OCI-LY7 (cell line): ENCODE results near the gene ANKLE1.

Experiments
- EZH2phosphoT487 ChIP-seq: fragments of 200-600 bp; sonication (generic); IDR thresholded peaks from 2 replicates; pipeline ENCODE4 v1.6.1; 2018; ENCODE audit warnings: low read depth, borderline replicate concordance, mild to moderate bottlenecking, mixed run types, antibody characterized with exemption, low read length, moderate library complexity, mixed read lengths
- TF ChIP-seq, protein P1 (sequence below): fragments of 200-600 bp; sonication (generic); conservative IDR thresholded peaks from 2 replicates; pipeline ENCODE4 v1.5.1; 2014; ENCODE audit warnings: mild to moderate bottlenecking, antibody characterized with exemption, low read length, moderate library complexity, mixed read lengths

DNA sequence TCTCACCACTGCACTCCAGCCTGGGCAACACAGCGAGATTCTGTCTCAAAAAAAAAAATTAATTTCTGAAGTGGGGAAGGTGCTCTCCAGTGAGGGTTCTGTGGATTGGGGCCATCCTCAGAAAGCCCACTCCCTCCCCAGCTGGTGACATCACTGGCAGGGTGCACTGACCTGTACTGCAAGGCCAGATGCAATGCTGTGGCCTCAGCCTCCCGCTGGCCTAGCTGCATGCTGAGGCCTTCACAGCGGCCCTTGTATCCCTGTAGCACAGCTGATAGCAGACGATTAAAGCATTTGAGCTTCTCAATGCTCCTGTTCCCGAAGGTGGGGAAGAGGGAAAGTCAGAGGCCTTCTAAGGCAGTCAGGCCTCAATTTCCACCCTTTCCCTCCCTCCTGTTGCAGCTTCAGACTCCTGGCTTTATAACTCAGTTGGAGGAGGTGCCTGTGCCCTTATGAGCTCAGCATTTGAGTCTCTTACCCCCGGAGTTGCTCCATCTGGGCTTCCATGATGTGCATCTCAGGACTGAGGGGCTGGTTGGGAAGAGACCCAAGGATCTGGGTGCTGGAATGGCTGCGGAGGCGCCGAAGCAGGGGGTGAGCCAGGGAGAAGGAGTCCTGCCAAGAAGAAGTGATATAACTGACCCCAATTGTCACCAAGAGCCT, 22.5 kb upstream of the ANKLE1 start:
- TF ChIP-seq, protein P1, sequence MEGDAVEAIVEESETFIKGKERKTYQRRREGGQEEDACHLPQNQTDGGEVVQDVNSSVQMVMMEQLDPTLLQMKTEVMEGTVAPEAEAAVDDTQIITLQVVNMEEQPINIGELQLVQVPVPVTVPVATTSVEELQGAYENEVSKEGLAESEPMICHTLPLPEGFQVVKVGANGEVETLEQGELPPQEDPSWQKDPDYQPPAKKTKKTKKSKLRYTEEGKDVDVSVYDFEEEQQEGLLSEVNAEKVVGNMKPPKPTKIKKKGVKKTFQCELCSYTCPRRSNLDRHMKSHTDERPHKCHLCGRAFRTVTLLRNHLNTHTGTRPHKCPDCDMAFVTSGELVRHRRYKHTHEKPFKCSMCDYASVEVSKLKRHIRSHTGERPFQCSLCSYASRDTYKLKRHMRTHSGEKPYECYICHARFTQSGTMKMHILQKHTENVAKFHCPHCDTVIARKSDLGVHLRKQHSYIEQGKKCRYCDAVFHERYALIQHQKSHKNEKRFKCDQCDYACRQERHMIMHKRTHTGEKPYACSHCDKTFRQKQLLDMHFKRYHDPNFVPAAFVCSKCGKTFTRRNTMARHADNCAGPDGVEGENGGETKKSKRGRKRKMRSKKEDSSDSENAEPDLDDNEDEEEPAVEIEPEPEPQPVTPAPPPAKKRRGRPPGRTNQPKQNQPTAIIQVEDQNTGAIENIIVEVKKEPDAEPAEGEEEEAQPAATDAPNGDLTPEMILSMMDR = no peak
- no peak for TF ChIP-seq EZH2phosphoT487
